ENCODE results near the gene KCTD5.
"Not testable (repeated sequence)": the region's sequence is repeated elsewhere in the genome, so short reads cannot be mapped to it uniquely, and the experiment has no call there.

Gene KCTD5

DNA sequence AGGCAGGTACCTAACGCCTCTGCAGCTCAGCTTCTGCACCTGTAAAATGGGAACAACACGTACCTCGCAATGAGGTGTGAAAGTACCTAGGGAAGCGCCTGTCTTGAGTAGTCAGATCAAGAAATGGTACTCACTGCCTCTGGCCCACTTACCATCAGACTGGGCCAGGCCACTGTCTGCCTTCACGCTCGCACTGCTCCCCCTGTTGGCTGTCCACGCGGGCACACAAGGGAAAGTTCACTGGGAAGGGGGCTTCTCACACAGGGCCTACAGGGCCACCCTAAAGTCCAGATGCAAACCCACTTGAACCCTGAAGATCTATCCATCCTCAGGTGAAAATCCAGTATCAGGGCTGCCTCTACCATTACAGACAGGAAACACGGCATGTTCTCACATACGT lies 11.1 kb upstream of the KCTD5 start:
- DNase-seq: not testable (repeated sequence)

GRCh38 chr16:2671741-2672140 lies 10.6 kb upstream of the KCTD5 start:
- DNase-seq: no peak

DNA sequence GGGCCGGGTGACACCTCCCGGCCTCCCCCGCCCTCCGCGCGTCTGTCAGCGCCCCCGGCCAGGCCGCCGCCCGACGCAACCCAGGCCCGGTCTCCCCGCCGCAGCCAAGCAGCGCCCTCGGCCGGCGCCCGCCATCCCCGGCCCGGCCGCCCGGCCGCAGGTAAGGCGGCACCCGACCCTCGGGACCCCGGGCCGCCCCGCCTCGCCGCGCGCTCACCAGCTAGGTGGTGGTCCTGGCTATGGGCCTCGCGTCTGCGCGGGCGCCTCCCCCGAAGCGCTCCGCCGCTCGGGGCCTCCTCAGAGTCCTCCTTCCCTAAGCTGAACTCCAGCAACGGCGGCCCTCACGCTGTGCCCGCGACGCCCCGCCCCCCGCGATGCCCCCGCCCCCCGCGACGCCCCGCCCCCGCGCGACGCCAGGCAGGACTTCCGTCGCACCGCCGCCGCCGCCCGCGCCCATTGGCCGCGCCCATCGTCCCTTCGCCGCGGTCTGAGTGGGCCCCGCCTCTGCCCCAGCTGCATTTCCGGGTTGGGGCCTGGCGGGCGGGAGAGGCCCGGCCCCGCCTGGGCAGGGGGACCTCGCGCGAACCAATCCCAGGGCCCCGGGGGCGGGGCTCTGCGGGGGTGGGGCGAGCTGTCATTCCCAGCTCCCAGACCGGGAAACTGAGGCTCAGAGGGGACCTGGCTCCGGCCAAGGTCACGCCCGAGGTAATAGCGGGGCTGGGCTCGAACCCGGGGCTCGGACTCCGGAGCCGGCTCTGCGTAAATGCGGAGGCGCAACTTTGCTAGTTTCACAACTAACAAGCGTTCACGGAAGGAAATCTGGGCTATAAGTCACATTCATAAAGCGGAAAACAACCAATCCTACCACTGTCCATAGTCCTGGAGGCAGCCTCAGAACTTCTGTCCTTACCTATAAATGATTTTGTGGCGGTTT lies 9.0 kb upstream of the KCTD5 start:
- peak; percentile 77 for DNase-seq

DNA sequence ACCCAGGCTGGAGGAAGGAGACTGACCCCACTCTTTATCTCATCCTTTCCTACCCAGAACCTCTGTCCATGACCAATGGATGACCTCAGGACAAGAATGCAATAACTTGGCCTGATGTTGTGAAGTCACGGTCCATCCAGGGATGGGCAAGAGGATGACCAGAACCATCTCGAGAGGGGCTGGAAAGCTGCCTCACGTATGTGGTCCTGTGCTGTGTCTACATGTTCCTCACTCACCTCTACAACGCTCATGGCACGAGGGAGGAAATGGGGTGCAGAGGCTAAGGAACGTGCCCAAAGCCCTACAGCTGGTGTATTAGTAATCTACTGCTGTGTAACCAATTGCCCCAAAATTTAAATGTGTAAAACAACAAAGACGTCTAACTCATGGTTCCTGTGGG lies 7.3 kb upstream of the KCTD5 start:
- DNase-seq: no peak

- no peak for DNase-seq
Measured at GRCh38 chr16:2675714-2676113, 6.6 kb upstream of the KCTD5 start.

- not testable (repeated sequence) for DNase-seq
Measured at GRCh38 chr16:2676937-2677336, 5.4 kb upstream of the KCTD5 start.

DNA sequence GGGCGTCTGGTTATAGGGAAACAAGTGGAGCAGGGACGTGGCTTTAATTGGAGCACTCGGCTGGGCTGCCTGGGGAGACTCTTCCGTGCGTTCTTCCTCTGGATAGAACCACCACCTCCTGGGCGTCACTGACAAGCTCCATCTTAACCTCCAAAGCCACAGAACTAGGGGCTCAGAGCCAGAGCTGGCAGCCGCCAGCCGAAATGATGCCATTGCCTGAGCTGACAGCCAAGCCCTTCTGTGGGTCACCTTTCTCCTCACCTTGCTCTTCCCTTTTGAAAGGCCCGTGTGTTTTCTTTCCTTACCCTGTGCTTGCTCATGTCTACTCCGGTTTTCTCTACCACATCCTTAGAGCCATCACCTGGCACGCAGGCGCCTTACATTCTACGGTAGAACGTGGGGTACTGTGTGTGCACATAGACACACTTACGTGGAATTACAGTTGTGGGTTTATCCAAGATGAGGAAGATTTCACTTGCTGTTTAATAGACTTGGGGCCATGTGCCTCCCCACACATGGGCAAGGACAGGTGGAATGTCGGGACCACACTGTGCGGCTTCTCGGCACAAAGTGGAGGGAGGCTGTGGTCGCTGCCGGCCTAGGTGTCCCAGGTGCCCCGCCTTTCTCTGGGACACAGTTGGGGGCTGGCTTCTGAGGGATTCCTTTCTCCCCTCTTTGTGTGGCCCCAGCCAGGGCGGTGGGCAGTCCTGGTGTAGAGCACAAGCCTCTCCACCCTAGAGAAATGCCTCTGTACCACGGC lies 3.9 kb upstream of the KCTD5 start:
- DNase-seq: not testable (repeated sequence)

GRCh38 chr16:2679902-2680301 lies 2.4 kb upstream of the KCTD5 start:
- not testable (repeated sequence) for DNase-seq

GRCh38 chr16:2680360-2680759 lies 2.0 kb upstream of the KCTD5 start:
- not testable (repeated sequence) for DNase-seq

DNA sequence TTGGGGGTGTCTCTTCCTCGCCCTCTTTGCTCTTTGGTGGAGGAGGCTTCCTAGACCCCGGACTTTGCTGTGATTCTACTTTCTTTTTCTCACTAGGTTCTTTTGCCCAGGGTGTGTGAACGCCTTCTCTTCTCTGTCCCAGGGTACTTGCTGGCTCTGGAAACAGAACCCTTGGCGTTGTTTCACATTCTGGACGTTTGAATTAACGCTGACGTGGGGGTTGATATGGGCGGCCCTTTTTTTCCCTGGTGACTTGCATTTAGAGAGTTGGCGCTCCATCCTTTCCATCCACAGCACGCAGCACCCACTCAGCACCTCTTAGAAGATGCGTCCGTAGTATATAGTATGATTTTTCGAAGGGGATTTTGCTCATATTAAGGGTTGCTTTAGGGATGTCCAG lies 718 bp downstream of the KCTD5 start:
- not testable (repeated sequence) for DNase-seq

- not testable (repeated sequence) for DNase-seq
Measured at GRCh38 chr16:2686075-2686474, 3.8 kb downstream of the KCTD5 start.

DNA sequence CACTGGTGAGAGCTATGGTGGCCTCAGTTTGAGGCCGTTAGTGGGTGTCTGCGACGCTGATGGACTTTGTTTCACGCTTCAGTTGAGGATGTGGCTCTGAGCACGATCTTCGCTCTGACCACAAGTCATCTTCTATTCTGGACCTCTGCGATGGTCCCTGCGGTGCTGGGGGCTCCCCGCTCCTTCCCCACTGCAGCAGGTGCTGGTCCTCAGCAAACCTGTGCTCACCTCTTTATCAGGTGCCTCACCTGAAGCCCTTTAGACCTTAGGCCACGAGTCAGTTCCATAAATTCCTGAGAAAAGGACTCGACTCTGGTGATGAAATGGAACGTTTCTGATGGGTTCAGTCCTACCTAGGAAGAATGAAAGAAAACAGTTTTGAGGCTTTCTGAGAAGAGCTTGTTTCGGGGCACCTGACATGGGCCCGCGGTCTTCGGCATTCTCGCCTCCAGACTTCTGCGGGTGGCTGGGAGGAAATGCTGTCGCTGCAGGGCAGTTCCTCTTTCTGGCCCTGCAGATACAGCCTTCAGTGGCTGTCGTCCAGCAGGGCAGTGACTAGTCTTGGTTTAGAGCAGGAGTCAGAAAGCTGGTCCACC lies 4.7 kb downstream of the KCTD5 start:
- no peak for DNase-seq

GRCh38 chr16:2687531-2688308 lies 5.4 kb downstream of the KCTD5 start:
- DNase-seq: no peak

DNA sequence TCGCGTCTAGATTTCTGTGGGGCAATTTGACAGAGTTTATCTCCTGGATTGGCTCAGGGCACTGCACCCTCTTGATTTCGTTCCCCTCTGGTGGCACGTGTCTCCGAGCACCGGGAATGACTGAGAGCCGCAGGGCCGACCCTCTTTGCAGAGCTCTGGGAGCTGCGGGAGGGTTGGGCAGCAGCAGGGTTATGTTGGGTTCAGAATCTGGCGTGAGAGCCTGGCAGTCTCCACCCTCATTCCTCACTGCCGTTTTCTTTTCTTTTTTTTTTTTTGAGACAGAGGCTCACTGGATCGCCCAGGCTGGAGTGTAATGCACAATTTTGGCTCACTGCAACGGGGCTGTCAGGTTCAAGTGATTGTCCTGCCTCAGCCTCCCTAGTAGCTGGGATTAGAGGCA lies 7.1 kb downstream of the KCTD5 start:
- DNase-seq: not testable (repeated sequence)

GRCh38 chr16:2689968-2690801 lies 7.9 kb downstream of the KCTD5 start:
- no peak for DNase-seq

DNA sequence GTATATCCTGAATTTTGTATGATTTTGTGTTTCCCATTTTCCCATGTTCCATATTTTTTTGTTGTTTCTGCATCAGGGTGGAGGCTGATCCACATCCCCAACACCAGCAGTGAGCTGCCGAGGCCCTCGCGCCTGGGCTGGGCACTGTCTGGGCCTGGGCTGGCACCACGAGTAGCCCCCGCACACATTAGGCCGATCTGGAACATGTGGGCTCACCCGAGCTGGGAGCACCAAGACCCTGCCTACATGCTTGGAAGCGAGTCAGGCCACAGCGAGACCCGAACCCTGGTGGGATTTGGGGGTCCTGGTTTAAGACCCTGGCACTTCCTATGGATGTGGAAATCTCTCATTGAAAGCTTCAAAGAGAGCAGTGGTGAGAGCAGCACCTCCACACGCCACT lies 8.5 kb downstream of the KCTD5 start:
- no peak for DNase-seq

- DNase-seq: no peak
Measured at GRCh38 chr16:2691491-2692248, 9.3 kb downstream of the KCTD5 start.

GRCh38 chr16:2692251-2692947 lies 10.1 kb downstream of the KCTD5 start:
- DNase-seq: no peak

DNA sequence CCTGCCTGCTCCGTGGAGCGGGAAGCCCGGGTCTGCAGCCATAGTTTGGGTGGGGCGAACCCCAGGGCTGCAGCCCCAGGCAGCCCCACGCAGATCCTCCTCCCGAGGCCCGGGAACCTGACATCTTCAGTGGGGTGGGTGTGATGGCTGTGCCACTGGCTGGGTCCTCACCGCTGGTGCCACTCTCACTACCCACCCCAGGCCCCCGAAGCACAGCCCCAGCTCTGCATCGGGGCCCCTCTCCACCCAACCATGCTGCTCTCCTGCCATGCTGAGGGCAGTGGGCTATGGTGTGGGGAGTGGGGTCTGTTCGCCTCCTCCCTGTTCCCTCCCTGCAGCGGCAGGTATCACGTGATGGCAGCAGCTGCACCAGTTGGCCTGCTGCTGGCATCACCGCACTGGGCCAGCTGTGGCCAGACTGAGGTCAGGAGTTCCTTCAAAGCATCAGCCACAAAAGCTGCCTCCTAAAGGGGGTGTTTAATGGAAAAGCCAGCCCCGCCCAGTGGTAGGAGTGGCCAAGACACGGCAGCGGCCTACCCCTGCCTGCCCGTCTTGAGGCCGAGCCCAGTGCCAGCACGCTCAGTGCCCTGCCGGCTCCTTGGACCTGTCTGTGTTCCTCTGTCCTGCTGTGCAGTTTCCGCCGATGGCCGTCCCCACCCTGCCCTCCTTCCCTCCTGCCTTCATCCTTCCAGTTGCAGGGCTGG lies 10.8 kb downstream of the KCTD5 start:
- peak; percentile 52 for DNase-seq
